HEK293T (cell line): ENCODE results near the gene CCDC24.

ENCODE experiments used
- CTCF ChIA-PET: fragments of 350-600 bp; formaldehyde crosslinking; extraction: SDS; loops from one replicate; lab custom pipeline; 2021; ENCODE audit warnings: antibody characterized with exemption, inconsistent platforms; lab: Yijun Ruan, JAX
- POLR2A ChIA-PET: fragments of 350-600 bp; formaldehyde crosslinking; extraction: SDS; loops from one replicate; lab custom pipeline; 2020; ENCODE audit warnings: antibody characterized with exemption, inconsistent platforms; lab: Yijun Ruan, JAX
- DNase-seq: peaks from one replicate; pipeline ENCODE4 v3.0.0; 2012; ENCODE audit warnings: mixed read lengths; ENCODE audit errors: extremely low spot score
- ARNT ChIP-seq: fragments of 450-650 bp; IDR thresholded peaks from 2 replicates; pipeline ENCODE4 v1.6.1; 2017; ENCODE audit warnings: mild to moderate bottlenecking
- BHLHE40 ChIP-seq: fragments of 450-650 bp; IDR thresholded peaks from 2 replicates; pipeline ENCODE4 v1.6.1; 2016; ENCODE audit warnings: mild to moderate bottlenecking, moderate library complexity, borderline replicate concordance
- CTBP1 ChIP-seq: fragments of 450-650 bp; IDR thresholded peaks from 2 replicates; pipeline ENCODE4 v1.6.1; 2016; ENCODE audit warnings: borderline replicate concordance
- ELF4 ChIP-seq: fragments of 450-650 bp; IDR thresholded peaks from 2 replicates; pipeline ENCODE4 v1.6.1; 2017; ENCODE audit warnings: antibody characterized with exemption
- FOXA1 ChIP-seq: fragments of 450-650 bp; IDR thresholded peaks from 2 replicates; pipeline ENCODE4 v1.6.1; 2016; ENCODE audit warnings: mild to moderate bottlenecking
- FOXK2 ChIP-seq: fragments of 450-650 bp; IDR thresholded peaks from 2 replicates; pipeline ENCODE4 v1.6.1; 2016; ENCODE audit warnings: mild to moderate bottlenecking
- FOXM1 ChIP-seq: fragments of 450-650 bp; IDR thresholded peaks from 2 replicates; pipeline ENCODE4 v1.6.1; 2017; ENCODE audit warnings: mild to moderate bottlenecking, borderline replicate concordance
- HDGF ChIP-seq: fragments of 450-650 bp; IDR thresholded peaks from 2 replicates; pipeline ENCODE4 v1.6.1; 2017; ENCODE audit warnings: antibody characterized with exemption, borderline replicate concordance
- L3MBTL2 ChIP-seq: fragments of 450-650 bp; conservative IDR thresholded peaks from 2 replicates; pipeline ENCODE4 v1.6.1; 2016; ENCODE audit warnings: mild to moderate bottlenecking
- LEF1 ChIP-seq: fragments of 450-650 bp; IDR thresholded peaks from 2 replicates; pipeline ENCODE4 v1.6.1; 2017; ENCODE audit warnings: mild to moderate bottlenecking, borderline replicate concordance
- NFRKB ChIP-seq: fragments of 450-650 bp; IDR thresholded peaks from 2 replicates; pipeline ENCODE4 v1.6.1; 2016; ENCODE audit warnings: mild to moderate bottlenecking, moderate library complexity
- PKNOX1 ChIP-seq: fragments of 450-650 bp; IDR thresholded peaks from 2 replicates; pipeline ENCODE4 v1.6.1; 2016
- SP1 ChIP-seq: fragments of 450-650 bp; IDR thresholded peaks from 2 replicates; pipeline ENCODE4 v1.6.1; 2017
- SUZ12 ChIP-seq: fragments of 450-650 bp; IDR thresholded peaks from 2 replicates; pipeline ENCODE4 v1.6.1; 2016; ENCODE audit warnings: mild to moderate bottlenecking
- TARDBP ChIP-seq: fragments of 450-650 bp; IDR thresholded peaks from 2 replicates; pipeline ENCODE4 v1.6.1; 2016
- ZNF384 ChIP-seq: fragments of 450-650 bp; IDR thresholded peaks from 2 replicates; pipeline ENCODE4 v1.6.1; 2016

CCDC24 gene

GRCh38 chr1:44033041-44033575, 41.7 kb downstream of the CCDC24 start:
- POLR2A ChIA-PET, result interaction anchor here (1.2 kb wide), 1 partner anchor 12 kb away, joined by 4 read pairs; no protein-coding TSS in a partner anchor
- no peak for DNase-seq
- TF ChIP-seq TARDBP (no peak), SP1 (no peak), L3MBTL2 (no peak), FOXM1 (no peak), ELF4 (no peak), LEF1 (no peak), FOXK2 (no peak), PKNOX1 (no peak), NFRKB (no peak), FOXA1 (no peak), SUZ12 (no peak), BHLHE40 (no peak), CTBP1 (no peak), ZNF384 (no peak), HDGF (no peak), ARNT (no peak)
- CTCF ChIA-PET, result interaction anchor here (4.4 kb wide), 1 partner anchor 27 kb away, joined by 38 read pairs; no protein-coding TSS in a partner anchor

DNA sequence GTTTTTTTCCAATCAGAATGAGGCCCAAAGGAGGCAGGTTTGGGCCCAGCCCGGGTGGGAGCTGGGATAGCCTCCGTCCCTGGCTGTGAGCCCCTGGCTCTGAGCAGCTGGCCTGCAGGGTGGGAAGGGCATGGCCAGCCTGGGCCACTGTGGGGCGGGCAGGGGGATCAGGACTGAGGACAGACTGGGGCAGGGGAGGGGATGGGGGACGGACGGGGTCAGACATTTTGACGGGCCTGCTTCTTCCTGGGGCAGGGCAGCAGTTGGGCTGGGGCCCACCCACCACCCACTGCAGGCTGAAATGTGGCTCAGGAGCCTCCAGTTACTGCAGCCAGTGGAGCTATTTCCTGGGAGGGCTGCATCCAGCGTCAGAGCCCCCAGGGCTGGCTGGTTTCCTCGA, 42.4 kb downstream of the CCDC24 start:
- ChIA-PET POLR2A (interaction anchor here (1.2 kb wide), 1 partner anchor 13 kb away, joined by 4 read pairs; no protein-coding TSS in a partner anchor), CTCF (interaction anchor here (4.4 kb wide), 1 partner anchor 28 kb away, joined by 38 read pairs; no protein-coding TSS in a partner anchor)
- no peak for TF ChIP-seq PKNOX1
- TF ChIP-seq L3MBTL2, result no peak
- TF ChIP-seq SUZ12, result no peak
- TF ChIP-seq ELF4, result no peak
- TF ChIP-seq LEF1, result no peak
- no peak for TF ChIP-seq NFRKB
- TF ChIP-seq HDGF, result no peak
- no peak for TF ChIP-seq ZNF384
- TF ChIP-seq CTBP1, result no peak
- no peak for TF ChIP-seq TARDBP
- TF ChIP-seq SP1, result no peak
- TF ChIP-seq FOXK2, result no peak
- TF ChIP-seq FOXA1, result no peak
- no peak for TF ChIP-seq FOXM1
- TF ChIP-seq BHLHE40, result no peak
- no peak for TF ChIP-seq ARNT
- DNase-seq, result no peak

- DNase-seq, result no peak
- TF ChIP-seq SP1, result no peak
- TF ChIP-seq NFRKB, result no peak
- no peak for TF ChIP-seq CTBP1
- TF ChIP-seq ELF4, result no peak
- TF ChIP-seq BHLHE40, result no peak
- no peak for TF ChIP-seq ZNF384
- no peak for TF ChIP-seq HDGF
- no peak for TF ChIP-seq LEF1
- TF ChIP-seq TARDBP, result no peak
- POLR2A ChIA-PET, result no interaction called here
- CTCF ChIA-PET, result interaction anchor here (4.4 kb wide), 1 partner anchor 29 kb away, joined by 38 read pairs; no protein-coding TSS in a partner anchor
Observed at GRCh38 chr1:44034423-44034822, 43.0 kb downstream of the CCDC24 start.

GRCh38 chr1:44034976-44035716, 43.7 kb downstream of the CCDC24 start:
- CTCF ChIA-PET, result interaction anchor here (0.9 to 4.4 kb wide), 5 partner anchors 8 to 46 kb away, joined by 3 to 38 read pairs (median 6); no protein-coding TSS in a partner anchor
- TF ChIP-seq FOXK2, result no peak
- TF ChIP-seq ELF4, result no peak
- TF ChIP-seq NFRKB, result no peak
- TF ChIP-seq ARNT, result no peak
- TF ChIP-seq ZNF384, result no peak
- no peak for TF ChIP-seq FOXM1
- TF ChIP-seq BHLHE40, result no peak
- TF ChIP-seq CTBP1, result no peak
- TF ChIP-seq SP1, result no peak
- no peak for TF ChIP-seq PKNOX1
- TF ChIP-seq FOXA1, result no peak
- no peak for DNase-seq
- POLR2A ChIA-PET, result no interaction called here

DNA sequence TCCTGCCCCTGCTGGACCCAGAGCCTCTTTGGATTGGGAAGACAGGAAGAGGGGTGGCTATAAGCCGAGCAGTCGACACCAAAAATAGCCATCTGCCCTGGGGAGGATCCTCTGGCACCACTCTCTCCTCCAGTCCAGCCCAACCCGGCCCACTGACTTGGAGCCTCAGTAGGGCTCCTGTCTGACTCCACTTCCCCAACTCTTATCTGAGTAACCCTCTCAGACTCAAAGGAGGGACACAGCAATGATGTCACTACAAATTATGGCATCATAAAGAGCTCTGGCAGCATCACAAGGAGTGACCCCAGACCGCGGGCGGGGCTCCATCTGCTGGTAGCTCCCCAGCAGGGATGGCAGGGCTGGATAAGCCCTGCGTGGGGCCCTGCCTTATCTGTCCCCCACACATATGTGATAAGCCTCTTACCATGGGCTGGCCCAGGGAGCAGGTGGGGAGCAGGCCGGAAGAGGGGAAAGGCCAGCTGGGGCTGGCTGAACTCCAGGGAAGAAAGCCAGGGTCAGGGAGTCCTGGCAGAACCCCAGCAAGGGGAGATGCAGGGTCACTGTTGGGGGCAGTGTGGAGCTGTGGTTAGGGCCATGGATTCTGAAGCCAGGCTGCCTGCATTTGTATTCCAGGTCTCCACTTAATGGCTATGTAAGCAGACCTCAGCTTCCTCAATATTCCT, 44.5 kb downstream of the CCDC24 start:
- CTCF ChIA-PET, result interaction anchor here (0.5 to 4.4 kb wide), 12 partner anchors 9 to 382 kb away, joined by 3 to 38 read pairs (median 4); no protein-coding TSS in a partner anchor

More for the DNA sequence above, 44.5 kb downstream of the CCDC24 start:
- POLR2A ChIA-PET, result interaction anchor here (0.7 to 1.0 kb wide), 2 partner anchors 21 to 385 kb away, joined by 3 read pairs; no protein-coding TSS in a partner anchor
- TF ChIP-seq BHLHE40 (no peak), CTBP1 (no peak), L3MBTL2 (no peak), ELF4 (no peak), SUZ12 (no peak), NFRKB (no peak), PKNOX1 (no peak), FOXK2 (no peak), SP1 (no peak), FOXM1 (no peak), ZNF384 (no peak), ARNT (no peak), HDGF (no peak), LEF1 (no peak), FOXA1 (no peak), TARDBP (no peak)
- no peak for DNase-seq
